IMR-90 (cell line): ENCODE results near the gene EXOC4. TPM values are rescaled to one million over a fixed set of nuclear protein-coding genes. Genes with fewer than 3 reads are reported as not detected.

Source experiments
- ATAC-seq: fragments of 200-7000 bp; cut with Tn5 transposase; 2 replicates; pipeline ENCODE4 v1.9.1; 2020; ENCODE audit warnings: low read depth, mild to moderate bottlenecking, moderate library complexity
- BruUV-seq: library from RNA; stranded (reverse); fragments of 400-500 nt; replicated peaks from 2 replicates; lab custom pipeline; 2021; lab: Mats Ljungman, UMichigan
- CTCF ChIA-PET: fragments of 300-600 bp; formaldehyde crosslinking; extraction: SDS; loops from one replicate; lab custom pipeline; 2021; ENCODE audit warnings: antibody characterized with exemption; lab: Yijun Ruan, JAX
- POLR2A ChIA-PET: fragments of 300-600 bp; sonication (Branson Sonifier 250); formaldehyde crosslinking; loops from one replicate; lab custom pipeline; 2022; ENCODE audit warnings: antibody characterized with exemption; ENCODE audit not compliant: unreplicated experiment; lab: Charles Lee
- DNase-seq: peaks from one replicate; pipeline ENCODE4 v3.0.0; 2013
- H2AFZ ChIP-seq: replicated peaks from 2 replicates; pipeline ENCODE3; 2013; ENCODE audit warnings: low read length, mild to moderate bottlenecking; ENCODE audit not compliant: poor library complexity
- H2AK5ac ChIP-seq: 2 replicates; pipeline ENCODE4 v1.6.1; 2013; ENCODE audit warnings: low read depth, low read length, inconsistent platforms
- H2AK9ac ChIP-seq: replicated peaks from 2 replicates; pipeline ENCODE3; 2013; ENCODE audit warnings: mild to moderate bottlenecking, low read depth, low read length, moderate library complexity; ENCODE audit not compliant: poor library complexity
- H2BK120ac ChIP-seq: 2 replicates; pipeline ENCODE4 v1.6.1; 2013; ENCODE audit warnings: low read depth, low read length, inconsistent platforms
- H2BK15ac ChIP-seq: 3 replicates; pipeline ENCODE4 v1.6.1; 2013; ENCODE audit warnings: low read depth, low read length, inconsistent platforms
- H2BK20ac ChIP-seq: 2 replicates; pipeline ENCODE4 v1.6.1; 2013; ENCODE audit warnings: low read depth, mild to moderate bottlenecking, inconsistent platforms, low read length, moderate library complexity
- H2BK5ac ChIP-seq: 2 replicates; pipeline ENCODE4 v1.6.1; 2013; ENCODE audit warnings: mild to moderate bottlenecking, low read depth, low read length, inconsistent platforms; ENCODE audit not compliant: poor library complexity, severe bottlenecking
- H3K14ac ChIP-seq: replicated peaks from 2 replicates; pipeline ENCODE4 v1.6.1; 2013; ENCODE audit warnings: low read depth, low read length, inconsistent platforms
- H3K18ac ChIP-seq: 2 replicates; pipeline ENCODE4 v1.6.1; 2013; ENCODE audit warnings: low read depth, low read length, control low read depth
- H3K23ac ChIP-seq: 2 replicates; pipeline ENCODE4 v1.6.1; 2013; ENCODE audit warnings: low read depth, low read length, inconsistent platforms
- H3K27ac ChIP-seq: 2 replicates; pipeline ENCODE4 v1.5.1; 2013; ENCODE audit warnings: mild to moderate bottlenecking, control low read depth, low read length; ENCODE audit not compliant: insufficient read depth
- H3K27me3 ChIP-seq: 2 replicates; pipeline ENCODE4 v1.6.1; 2013; ENCODE audit warnings: low read length; ENCODE audit not compliant: control insufficient read depth, insufficient read depth
- H3K36me3 ChIP-seq: 2 replicates; pipeline ENCODE4 v1.6.1; 2013; ENCODE audit warnings: low read length, mixed read lengths; ENCODE audit not compliant: control insufficient read depth, insufficient read depth
- H3K4ac ChIP-seq: 2 replicates; pipeline ENCODE4 v1.6.1; 2013; ENCODE audit warnings: low read depth, low read length, inconsistent platforms
- H3K4me1 ChIP-seq: 2 replicates; pipeline ENCODE4 v1.6.1; 2013; ENCODE audit warnings: low read length, mixed read lengths; ENCODE audit not compliant: control insufficient read depth, insufficient read depth
- H3K4me2 ChIP-seq: 2 replicates; pipeline ENCODE4 v1.6.1; 2013; ENCODE audit warnings: low read depth, mild to moderate bottlenecking, control low read depth, low read length, moderate library complexity
- H3K4me3 ChIP-seq: 2 replicates; pipeline ENCODE4 v1.5.1; 2013; ENCODE audit warnings: low read depth, mild to moderate bottlenecking, control low read depth, low read length, moderate library complexity; ENCODE audit not compliant: insufficient read depth
- H3K56ac ChIP-seq: 2 replicates; pipeline ENCODE4 v1.6.1; 2013; ENCODE audit warnings: low read length, inconsistent platforms; ENCODE audit not compliant: insufficient read depth; ENCODE audit errors: extremely low read depth
- H3K79me1 ChIP-seq, 2 experiments: 2 replicates each; pipeline ENCODE4 v1.6.1; 2013; ENCODE audit warnings: low read length in 2 of 2, inconsistent platforms in 1 of 2, low read depth in 1 of 2
- H3K9ac ChIP-seq: 2 replicates; pipeline ENCODE4 v1.6.1; 2013; ENCODE audit warnings: low read depth, low read length, control low read depth
- H3K9me1 ChIP-seq: 2 replicates; pipeline ENCODE4 v1.6.1; 2013; ENCODE audit warnings: low read length, inconsistent platforms; ENCODE audit not compliant: insufficient read depth
- H3K9me3 ChIP-seq: 2 replicates; pipeline ENCODE4 v1.6.1; 2013; ENCODE audit warnings: low read length; ENCODE audit not compliant: control insufficient read depth, insufficient read depth
- H4K20me1 ChIP-seq: 2 replicates; pipeline ENCODE4 v1.6.1; 2013; ENCODE audit warnings: low read length, inconsistent platforms; ENCODE audit not compliant: insufficient read depth
- H4K5ac ChIP-seq: 2 replicates; pipeline ENCODE4 v1.6.1; 2013; ENCODE audit warnings: mild to moderate bottlenecking, low read depth, low read length, control low read depth
- H4K8ac ChIP-seq, 2 experiments: 2 replicates each; pipeline ENCODE4 v1.6.1; 2013; ENCODE audit warnings: low read depth in 2 of 2, low read length in 2 of 2, control low read depth in 1 of 2, inconsistent platforms in 1 of 2
- H4K91ac ChIP-seq: 2 replicates; pipeline ENCODE4 v1.6.1; 2013; ENCODE audit warnings: low read depth, low read length, inconsistent platforms; ENCODE audit not compliant: insufficient read depth
- CEBPB ChIP-seq: IDR thresholded peaks from 2 replicates; pipeline ENCODE4 v1.6.1; 2012; ENCODE audit warnings: low read depth, low read length, improper control_type of control experiment
- CHD1 ChIP-seq: IDR thresholded peaks from 2 replicates; pipeline ENCODE4 v1.6.1; 2012; ENCODE audit warnings: low read depth, low read length, improper control_type of control experiment
- FOS ChIP-seq: fragments of 150-350 bp; IDR thresholded peaks from 2 replicates; pipeline ENCODE4 v1.6.1; 2016; ENCODE audit warnings: low read depth, low read length
- MAFK ChIP-seq: IDR thresholded peaks from 2 replicates; pipeline ENCODE4 v1.6.1; 2012; ENCODE audit warnings: low read depth, low read length, improper control_type of control experiment
- MAZ ChIP-seq: IDR thresholded peaks from 2 replicates; pipeline ENCODE4 v1.6.1; 2012; ENCODE audit warnings: low read depth, mild to moderate bottlenecking, low read length, improper control_type of control experiment, moderate library complexity, borderline replicate concordance
- MXI1 ChIP-seq: IDR thresholded peaks from 2 replicates; pipeline ENCODE4 v1.6.1; 2012; ENCODE audit warnings: low read depth, mild to moderate bottlenecking, low read length, moderate library complexity, borderline replicate concordance
- RAD21 ChIP-seq: IDR thresholded peaks from 2 replicates; pipeline ENCODE4 v1.6.1; 2012; ENCODE audit warnings: low read length, improper control_type of control experiment
- RCOR1 ChIP-seq: IDR thresholded peaks from 2 replicates; pipeline ENCODE4 v1.6.1; 2012; ENCODE audit warnings: mild to moderate bottlenecking, low read length, improper control_type of control experiment; ENCODE audit not compliant: insufficient replicate concordance
- RFX5 ChIP-seq: IDR thresholded peaks from 2 replicates; pipeline ENCODE4 v1.8.0; 2012; ENCODE audit warnings: low read depth, mild to moderate bottlenecking, low read length, moderate library complexity
- SMC3 ChIP-seq: fragments of 150-350 bp; IDR thresholded peaks from 2 replicates; pipeline ENCODE4 v1.6.1; 2016; ENCODE audit warnings: low read depth, mild to moderate bottlenecking, antibody characterized with exemption, low read length, moderate library complexity
- WGBS, 2 experiments: methylation state at CpG; one replicate each; pipeline versions ENCODE4 v1.1.5 to v1.1.7; 2013; ENCODE audit warnings: missing lambda C conversion rate in 2 of 2; ENCODE audit not compliant: insufficient read length in 1 of 2; ENCODE audit errors: extremely low coverage in 2 of 2; 5-methylcytosine and 5-hydroxymethylcytosine counted together
- dilution Hi-C: fragments of 300-500 bp; cut with HindIII; formaldehyde crosslinking; loops from one replicate; pipeline ENCODE4 v1.14.3; 2018; ENCODE audit warnings: low sequenced_read_pairs; ENCODE audit not compliant: unreplicated experiment
- in situ Hi-C: fragments of 300-500 bp; cut with MboI; formaldehyde crosslinking; loops from 3 replicates; pipeline ENCODE4 v1.14.3; 2019; ENCODE audit warnings: low sequenced_read_pairs, inconsistent platforms, mixed read lengths
- intact Hi-C: fragments of 100-400 bp; cut with micrococcal nuclease; formaldehyde crosslinking; loops from 2 replicates; pipeline ENCODE4 v1.10.0; 2022
- polyA plus RNA-seq, 3 experiments: library from polyadenylated mRNA; depleted of rRNA; stranded (reverse); fragments of >200 nt; gene quantifications; 2 replicates each; pipeline ENCODE4 v1.2.3, GENCODE V29; 2012; ENCODE audit warnings: low replicate concordance in 1 of 3
- total RNA-seq: library from RNA; depleted of rRNA; stranded (reverse); fragments of >200 nt; gene quantifications from 2 replicates; pipeline ENCODE4 v1.2.3, GENCODE V29; 2012
- TF ChIP-seq, protein P1 (sequence below): fragments of 150-350 bp; IDR thresholded peaks from 2 replicates; pipeline ENCODE4 v1.6.1; 2016; ENCODE audit warnings: low read depth, mild to moderate bottlenecking, low read length, moderate library complexity, borderline replicate concordance

The EXOC4 gene
- total and polyA plus RNA-seq, 2 of the 4 experiments (the other 2 are of a cell fraction), result 25.4 to 94.6 TPM

DNA sequence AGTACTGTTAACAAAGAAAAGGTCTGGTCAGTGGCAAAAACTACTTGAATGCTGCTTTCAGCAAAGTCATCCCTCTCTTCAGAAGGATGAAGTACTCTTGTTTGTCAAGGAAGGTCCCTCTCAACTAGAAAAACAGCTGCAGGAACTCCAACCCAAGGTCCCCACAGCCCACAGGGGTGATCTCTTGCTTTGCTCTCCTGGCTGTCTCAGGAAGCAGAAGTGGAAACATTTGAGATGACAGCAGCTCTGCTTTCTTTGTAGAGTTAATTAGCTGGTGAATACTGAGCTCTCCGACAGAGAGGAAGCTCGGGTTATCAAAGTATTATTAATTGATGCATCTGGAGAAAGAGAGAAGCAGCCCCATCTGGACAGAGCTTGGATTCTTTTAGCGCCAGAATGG, 848.8 kb downstream of the EXOC4 start:
- Histone ChIP-seq H3K27me3 (no peaks in the 10 kb centered on the region), H2BK15ac (no peak overlapping the region), H4K5ac (no peak overlapping the region), H3K14ac (no peak overlapping the region), H3K4ac (no peak overlapping the region), H2AK5ac (no peak overlapping the region), H4K91ac (no peak overlapping the region), H2BK20ac (no peak overlapping the region), H3K4me2 (no peak overlapping the region), H2AFZ (peak overlapping the region; percentile 21), H2BK5ac (no peak overlapping the region), H4K8ac (no peak overlapping the region), H3K9ac (no peak overlapping the region), H3K79me1 (no peaks in the 10 kb centered on the region), H4K20me1 (no peaks in the 10 kb centered on the region), H3K4me1 (no peaks in the 10 kb centered on the region), H3K56ac (no peak overlapping the region), H3K18ac (no peak overlapping the region), H2AK9ac (no peak overlapping the region), H2BK120ac (no peak overlapping the region), H3K23ac (no peak overlapping the region), H3K27ac (no peak overlapping the region), H3K36me3 (no peaks in the 10 kb centered on the region), H3K9me3 (no peaks in the 10 kb centered on the region), H3K9me1 (no peaks in the 10 kb centered on the region), H3K4me3 (no peak overlapping the region)
- POLR2A ChIA-PET, result no interaction called here
- CTCF ChIA-PET, result no interaction called here
- intact Hi-C loops, result no loop called here
- BruUV-seq, result no TSS peak
- TF ChIP-seq RCOR1 (no peak), FOS (no peak), MAZ (no peak), CHD1 (no peak), RAD21 (no peak), CEBPB (no peak), MAFK (no peak), SMC3 (no peak), RFX5 (no peak), MXI1 (no peak)
- TF ChIP-seq, protein P1, sequence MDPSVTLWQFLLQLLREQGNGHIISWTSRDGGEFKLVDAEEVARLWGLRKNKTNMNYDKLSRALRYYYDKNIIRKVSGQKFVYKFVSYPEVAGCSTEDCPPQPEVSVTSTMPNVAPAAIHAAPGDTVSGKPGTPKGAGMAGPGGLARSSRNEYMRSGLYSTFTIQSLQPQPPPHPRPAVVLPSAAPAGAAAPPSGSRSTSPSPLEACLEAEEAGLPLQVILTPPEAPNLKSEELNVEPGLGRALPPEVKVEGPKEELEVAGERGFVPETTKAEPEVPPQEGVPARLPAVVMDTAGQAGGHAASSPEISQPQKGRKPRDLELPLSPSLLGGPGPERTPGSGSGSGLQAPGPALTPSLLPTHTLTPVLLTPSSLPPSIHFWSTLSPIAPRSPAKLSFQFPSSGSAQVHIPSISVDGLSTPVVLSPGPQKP, result no peak
- whole genome bisulfite sequencing, 2 experiments, result 0% methylated on average over 2 of the region's 3 CpGs; no CpG with 5 or more reads in 1 of the 2 experiments
- DNase-seq (no peak), ATAC-seq (no peak)
- in situ Hi-C loops, result no loop called here
- dilution Hi-C loops, result no loop called here
